Urothelium cell line (cell line): ENCODE data around the gene OTX2.
A peak's percentile ranks its signal among the peaks of the same experiment; 100 is the strongest.

Source experiments
- DNase-seq: peaks from one replicate; pipeline ENCODE4 v3.0.0; 2011; ENCODE audit warnings: low spot score, mixed read lengths
- FAIRE-seq: peaks from 2 replicates; lab custom pipeline; 2011; peaks lifted over from hg19 to GRCh38; lab: Jason Lieb, UNC

Gene OTX2

DNA sequence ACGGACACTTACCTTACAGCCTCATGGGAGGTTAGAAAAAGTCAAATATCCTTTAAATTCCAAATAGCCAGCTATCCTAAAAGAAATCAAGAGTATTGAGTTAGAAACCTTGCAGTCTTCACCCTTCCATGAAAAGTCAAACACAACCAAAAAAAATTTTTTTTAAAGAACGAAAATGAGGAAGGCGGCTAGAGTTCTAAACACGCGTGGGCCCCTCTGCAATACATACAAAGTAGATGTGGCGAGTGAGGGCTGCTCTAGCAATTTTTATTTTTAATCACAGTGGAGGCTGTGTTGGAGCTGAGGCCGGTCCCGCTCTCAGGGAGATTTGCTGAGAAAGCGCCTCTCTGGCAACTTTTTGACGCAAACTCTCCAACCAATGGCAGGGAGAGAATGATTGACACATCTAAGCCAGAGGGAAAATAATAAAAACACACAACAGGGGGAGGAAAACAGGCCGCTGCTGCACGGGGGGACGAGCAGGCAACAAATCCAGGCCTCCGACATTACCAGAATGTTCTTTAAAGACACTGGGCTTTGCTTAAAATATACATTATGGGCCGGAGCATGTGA, at the start of gene OTX2:
Gene OTX2 (minus strand): TSS at position 333 of the 573 bp plus-strand sequence. CDS start 5,023 bp downstream, outside the sequence.
- no peak for FAIRE-seq
- DNase-seq, result no peak

- FAIRE-seq (peak; percentile 86), DNase-seq (no peak)
Measured at GRCh38 chr14:56858422-56858821, 48.1 kb upstream of the OTX2 start.

DNA sequence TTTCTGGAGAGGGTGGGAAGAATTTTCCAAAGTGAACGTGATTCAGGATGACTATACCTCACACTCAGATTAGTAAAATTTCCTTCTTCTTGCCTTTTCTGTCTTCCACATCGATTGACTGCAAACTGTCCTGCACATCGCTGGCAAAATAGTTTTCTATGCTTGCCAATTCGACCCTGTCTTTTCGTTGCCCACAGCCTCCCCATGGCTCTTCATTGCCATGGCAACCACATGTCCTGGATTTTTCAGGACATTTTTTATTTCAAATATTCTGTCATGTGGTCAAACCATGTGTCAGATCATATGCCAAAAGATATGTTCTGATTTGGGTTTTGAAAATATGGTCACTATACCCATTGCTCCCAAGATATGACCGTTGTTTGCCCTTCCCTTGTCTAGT, 46.9 kb upstream of the OTX2 start:
- FAIRE-seq, result no peak
- DNase-seq, result no peak

DNA sequence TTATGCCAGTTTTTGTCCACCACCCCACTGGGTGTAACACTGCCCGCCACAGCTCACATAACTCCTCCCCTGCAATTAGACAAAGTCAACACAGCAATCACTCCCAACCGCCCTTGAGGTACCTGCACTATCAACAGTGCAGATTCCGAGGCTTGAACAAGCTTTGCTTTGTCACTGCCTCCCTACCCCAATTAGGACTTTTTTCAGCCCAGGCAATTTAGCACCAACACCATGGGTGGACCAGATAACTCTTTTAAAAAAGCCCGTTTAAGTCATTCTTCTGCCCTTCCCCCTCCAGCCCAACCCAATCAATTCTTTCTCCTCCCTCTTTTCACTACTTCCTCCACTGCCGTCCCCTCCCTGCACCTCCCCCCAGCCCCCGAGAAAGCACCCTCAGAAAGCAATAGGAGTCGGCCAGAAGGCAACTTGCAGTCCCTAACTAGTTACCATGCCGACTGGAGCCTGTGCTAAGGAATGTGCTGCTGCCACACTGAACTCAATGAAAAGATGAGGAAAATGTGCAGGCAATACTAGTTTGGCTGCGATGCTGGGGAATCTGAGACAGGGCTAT, 45.7 kb upstream of the OTX2 start:
- DNase-seq (no peak), FAIRE-seq (no peak)

- FAIRE-seq (no peak), DNase-seq (no peak)
Measured at GRCh38 chr14:56854325-56854724, 44.0 kb upstream of the OTX2 start.

DNA sequence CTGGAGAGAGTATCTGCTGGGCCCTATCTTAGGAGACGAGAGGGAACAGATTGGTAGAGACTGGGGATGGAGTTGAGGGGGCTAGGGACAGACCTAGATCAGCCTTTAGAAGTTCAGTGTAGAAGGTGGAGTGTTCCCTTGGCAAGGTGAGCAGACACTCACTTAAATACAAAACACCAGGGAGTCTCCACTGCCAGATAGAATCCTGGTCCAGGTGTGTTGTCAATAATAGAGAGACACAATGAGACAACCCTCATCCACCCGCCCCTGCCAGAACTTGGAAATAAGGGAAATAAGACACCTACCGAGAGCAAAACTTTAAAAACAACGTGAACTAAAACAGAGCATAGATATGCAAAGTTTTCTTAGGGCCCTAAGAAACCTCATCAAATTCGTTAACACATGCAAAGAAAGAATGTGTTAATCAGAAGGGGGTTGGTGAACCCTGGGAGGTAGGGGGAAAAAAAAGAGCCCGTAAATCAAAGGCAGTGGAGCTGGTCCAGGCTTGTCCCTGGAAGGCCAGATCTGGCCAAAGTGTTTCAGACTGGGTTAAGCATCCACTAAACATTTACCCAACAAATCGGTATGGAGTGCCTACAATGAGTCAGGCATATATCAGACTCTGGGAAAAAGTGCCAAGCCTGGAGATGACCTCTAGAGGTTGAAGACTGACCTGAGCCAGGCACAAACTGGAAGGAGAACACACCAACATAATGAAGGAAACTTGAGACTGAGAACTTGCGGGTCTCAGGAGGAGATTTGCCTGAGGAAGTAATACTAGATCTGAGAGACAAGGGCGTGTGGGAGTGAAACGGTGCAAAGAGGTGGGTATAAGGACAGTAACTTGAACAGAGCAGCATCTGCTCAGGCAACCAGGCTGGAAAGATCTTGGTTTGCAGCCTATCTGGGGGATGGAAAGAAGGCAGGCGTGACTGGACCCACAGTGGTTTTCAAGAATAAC, 37.0 kb upstream of the OTX2 start:
- FAIRE-seq (no peak), DNase-seq (no peak)

DNA sequence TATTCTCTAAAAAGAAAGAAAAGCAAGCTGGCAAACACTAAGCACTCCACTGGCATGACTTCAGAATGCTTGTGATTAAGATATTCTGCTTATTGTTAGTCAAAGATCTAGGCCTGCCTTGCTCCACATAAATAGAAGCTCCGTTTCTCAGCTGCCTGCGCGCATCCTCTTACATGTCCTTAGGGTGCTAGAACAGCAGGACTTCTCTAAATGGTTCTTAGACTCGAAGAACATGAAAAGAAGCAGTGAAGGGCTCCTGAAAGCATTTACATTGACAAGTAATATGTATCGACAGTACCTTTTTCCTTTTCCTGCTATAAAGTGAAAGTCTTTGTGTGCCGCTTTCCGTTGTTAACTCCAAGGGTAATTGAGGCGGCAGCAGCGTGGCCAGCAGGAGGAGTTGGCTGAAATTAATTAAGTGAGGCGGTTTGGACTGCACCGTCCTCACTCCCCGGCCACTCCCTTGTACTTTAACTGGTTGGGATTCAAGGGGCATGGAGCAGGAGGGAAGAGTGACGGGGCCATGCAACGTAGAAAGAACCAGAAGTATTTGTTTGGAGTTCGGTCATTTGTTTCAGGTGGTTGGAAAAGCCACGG, 34.2 kb upstream of the OTX2 start:
- FAIRE-seq, result no peak

GRCh38 chr14:56841611-56842010, 31.3 kb upstream of the OTX2 start:
- FAIRE-seq (no peak), DNase-seq (no peak)

More for the DNA sequence above, 34.2 kb upstream of the OTX2 start:
- no peak for DNase-seq

GRCh38 chr14:56840221-56840620, 29.9 kb upstream of the OTX2 start:
- FAIRE-seq (no peak), DNase-seq (no peak)

- no peak for FAIRE-seq
Measured at GRCh38 chr14:56829151-56829550, 18.9 kb upstream of the OTX2 start.

GRCh38 chr14:56826214-56826613, 15.9 kb upstream of the OTX2 start:
- DNase-seq (no peak), FAIRE-seq (no peak)

More at GRCh38 chr14:56829151-56829550, 18.9 kb upstream of the OTX2 start:
- DNase-seq, result no peak

- no peak for DNase-seq
- no peak for FAIRE-seq
Measured at GRCh38 chr14:56821805-56822610, 11.7 kb upstream of the OTX2 start.

DNA sequence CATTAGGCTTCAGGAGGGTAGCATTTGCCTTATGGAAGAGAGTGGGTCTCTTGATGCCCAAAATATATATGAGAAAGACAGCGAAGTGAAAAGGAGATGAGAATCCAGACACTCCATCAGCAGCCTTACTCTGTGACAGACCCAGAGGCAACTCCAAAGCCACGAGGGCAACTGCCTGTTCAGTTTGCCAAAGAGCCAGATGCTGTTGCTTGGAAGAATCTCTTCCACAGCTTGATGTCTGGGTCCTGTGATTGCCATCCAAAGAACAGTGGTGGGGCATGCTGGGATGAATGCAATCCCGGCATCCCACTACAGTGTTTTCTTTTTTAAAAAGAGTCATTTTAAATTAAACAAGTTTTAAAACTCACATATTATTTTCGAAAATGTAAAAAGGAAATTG, 10.9 kb upstream of the OTX2 start:
- peak; percentile 35 for FAIRE-seq
- DNase-seq, result no peak

GRCh38 chr14:56817396-56817921, 7.2 kb upstream of the OTX2 start:
- DNase-seq, result no peak
- FAIRE-seq, result no peak

- no peak for FAIRE-seq
- no peak for DNase-seq
Measured at GRCh38 chr14:56816574-56817391, 6.5 kb upstream of the OTX2 start.

DNA sequence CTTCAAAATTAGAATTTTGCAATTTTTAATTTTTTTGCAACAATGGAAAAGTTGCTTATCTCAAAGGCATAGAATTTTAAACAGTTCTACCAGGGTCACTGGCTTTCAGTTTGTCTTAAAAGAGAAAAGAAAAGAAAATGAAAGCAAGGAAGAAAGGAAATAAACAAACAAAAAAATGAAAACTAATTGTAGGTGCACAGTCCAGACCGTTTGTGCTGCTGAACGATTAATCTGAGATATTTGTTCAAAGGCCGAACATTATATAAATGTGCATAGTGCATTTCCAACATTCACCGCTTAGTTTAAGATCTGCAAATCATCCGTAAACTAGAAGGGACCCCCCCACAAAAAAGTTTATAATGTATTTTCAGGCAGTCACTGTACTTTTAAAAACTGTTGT, 5.5 kb upstream of the OTX2 start:
- DNase-seq (no peak), FAIRE-seq (no peak)

DNA sequence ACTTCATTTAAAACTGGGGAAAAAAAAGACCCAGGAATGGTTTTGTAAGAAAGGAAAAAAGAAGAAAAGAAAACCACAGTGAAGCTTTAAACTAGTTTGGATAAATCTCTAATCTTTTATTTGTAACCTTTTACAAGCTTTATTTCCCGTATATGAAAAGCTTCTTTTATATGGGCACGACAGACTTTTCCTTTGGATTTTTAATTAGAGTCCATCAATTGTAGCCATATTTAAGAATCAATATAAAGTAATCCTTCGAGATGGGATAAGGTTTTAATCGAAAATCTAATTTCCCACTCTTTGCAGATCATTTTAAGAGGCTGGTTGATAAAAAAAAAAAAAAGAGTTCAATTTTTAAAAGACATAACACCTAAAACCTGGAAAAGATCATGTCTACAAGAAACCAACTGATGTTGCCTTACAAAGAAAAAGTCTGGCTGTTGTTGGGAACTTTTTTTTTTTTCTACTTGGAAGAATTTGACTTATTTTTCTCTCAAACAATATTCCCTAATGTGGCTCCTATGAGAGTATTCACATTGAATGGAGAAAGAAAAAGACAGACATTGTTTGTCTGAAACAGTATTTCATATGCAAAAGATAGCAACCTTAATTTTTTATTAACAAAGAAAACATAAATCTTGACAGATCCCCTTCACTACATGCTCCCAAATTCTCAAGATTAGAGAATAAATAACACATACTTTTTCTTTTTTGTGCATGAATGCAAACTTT, 4.9 kb upstream of the OTX2 start:
- DNase-seq, result no peak

DNA sequence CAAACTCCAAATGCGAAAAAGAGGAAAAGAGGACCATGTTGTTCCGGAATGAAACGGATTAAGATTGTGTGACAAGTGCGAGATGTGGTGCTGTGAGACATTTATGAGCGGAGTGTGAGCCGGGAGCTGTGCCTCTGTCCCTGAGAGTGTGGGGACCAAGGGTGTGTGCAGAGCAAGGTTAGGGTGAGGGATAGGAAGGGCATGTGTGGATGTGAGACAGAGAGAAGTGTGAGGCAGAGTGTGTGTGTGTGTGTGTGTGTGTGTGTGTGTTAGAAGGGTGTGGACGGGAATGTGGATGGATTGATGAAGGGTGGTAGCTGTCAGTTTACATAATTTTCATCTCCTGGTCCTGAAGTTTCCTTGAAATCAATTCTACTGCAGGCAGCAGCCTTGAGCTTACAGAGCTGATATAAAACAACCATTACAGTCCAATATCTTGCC, 4.3 kb upstream of the OTX2 start:
- peak; percentile 91 for FAIRE-seq

More for the DNA sequence above, 4.9 kb upstream of the OTX2 start:
- FAIRE-seq, result no peak

DNA sequence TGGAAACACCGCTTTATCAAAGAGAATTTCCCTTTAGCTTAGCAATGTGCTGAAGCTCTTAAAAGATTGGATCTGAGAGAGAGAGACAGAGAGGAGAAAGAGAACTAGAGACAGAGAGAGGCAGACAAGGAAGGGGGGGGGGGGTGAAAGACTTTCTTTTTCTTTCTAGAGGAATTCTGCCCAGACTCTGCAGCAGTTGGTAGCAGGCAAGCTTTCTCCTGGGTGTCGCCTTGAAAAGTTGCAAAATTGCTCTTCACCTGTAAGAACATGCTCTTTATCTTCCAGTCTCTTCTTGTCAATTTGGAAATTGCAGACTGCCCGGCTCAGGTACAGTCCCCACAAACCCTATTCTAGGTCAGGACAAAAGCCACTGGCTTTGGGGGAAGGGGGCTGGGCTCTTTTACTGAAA, 2.9 kb upstream of the OTX2 start:
- FAIRE-seq (no peak), DNase-seq (no peak)

More for the DNA sequence above, 4.3 kb upstream of the OTX2 start:
- DNase-seq, result no peak
